A673 (cell line): ENCODE results near the gene TEX9. TPM values are rescaled to one million over a fixed set of nuclear protein-coding genes. Genes with fewer than 3 reads are reported as not detected.
A peak's percentile ranks its signal among the peaks of the same experiment; 100 is the strongest.

Experiments used
- BruUV-seq: library from RNA; stranded (reverse); fragments of 400-500 nt; replicated peaks from 2 replicates; lab custom pipeline; 2021; lab: Mats Ljungman, UMichigan
- CTCF ChIA-PET: fragments of 300-600 bp; sonication (Branson Sonifier 250); formaldehyde crosslinking; loops from one replicate; lab custom pipeline; 2022; ENCODE audit warnings: antibody characterized with exemption; lab: Charles Lee
- POLR2A ChIA-PET: fragments of 300-600 bp; sonication (Branson Sonifier 250); formaldehyde crosslinking; loops from one replicate; lab custom pipeline; 2022; ENCODE audit warnings: antibody characterized with exemption; ENCODE audit not compliant: low non-redundant PET; lab: Charles Lee
- DNase-seq: peaks from one replicate; pipeline ENCODE4 v3.0.0-alpha.2; 2015; ENCODE audit warnings: low spot score
- H3K27ac ChIP-seq: fragments of 200-600 bp; sonication (generic); 2 replicates; pipeline ENCODE4 v1.5.1; 2016; ENCODE audit warnings: mixed run types, low read depth, mild to moderate bottlenecking, mixed read lengths, antibody characterized with exemption, low read length; ENCODE audit not compliant: poor library complexity, severe bottlenecking
- H3K27me3 ChIP-seq: fragments of 200-600 bp; sonication (generic); replicated peaks from 2 replicates; pipeline ENCODE4 v1.6.1; 2017; ENCODE audit warnings: mixed run types, low read depth, mild to moderate bottlenecking, mixed read lengths, antibody characterized with exemption, low read length; ENCODE audit not compliant: insufficient read depth, poor library complexity
- H3K36me3 ChIP-seq: fragments of 200-600 bp; sonication (generic); 2 replicates; pipeline ENCODE4 v1.6.1; 2016; ENCODE audit warnings: mixed run types, mild to moderate bottlenecking, mixed read lengths, antibody characterized with exemption, low read length; ENCODE audit not compliant: insufficient read depth, poor library complexity, severe bottlenecking
- H3K4me1 ChIP-seq: fragments of 200-600 bp; sonication (generic); 2 replicates; pipeline ENCODE4 v1.6.1; 2017; ENCODE audit warnings: mixed run types, mild to moderate bottlenecking, mixed read lengths, antibody characterized with exemption, low read length; ENCODE audit not compliant: insufficient read depth, poor library complexity, severe bottlenecking
- H3K4me3 ChIP-seq: fragments of 200-600 bp; sonication (generic); 2 replicates; pipeline ENCODE4 v1.5.1; 2016; ENCODE audit warnings: low read depth, mixed run types, mild to moderate bottlenecking, mixed read lengths, low read length; ENCODE audit not compliant: poor library complexity, severe bottlenecking
- H3K9me3 ChIP-seq: fragments of 200-600 bp; sonication (generic); 2 replicates; pipeline ENCODE4 v1.6.1; 2016; ENCODE audit warnings: mixed run types, low read depth, mild to moderate bottlenecking, mixed read lengths, antibody characterized with exemption, low read length; ENCODE audit not compliant: poor library complexity, severe bottlenecking
- CTCF ChIP-seq: fragments of 300-800, 200-600 bp; sonication (generic); conservative IDR thresholded peaks from 2 replicates; pipeline ENCODE4 v1.5.1; 2017; ENCODE audit warnings: low read depth, mild to moderate bottlenecking, antibody characterized with exemption, low read length, moderate library complexity, mixed read lengths
- EZH2 ChIP-seq: fragments of 200-600 bp; sonication (generic); IDR thresholded peaks from 2 replicates; pipeline ENCODE4 v1.6.1; 2017; ENCODE audit warnings: borderline replicate concordance, low read depth, mild to moderate bottlenecking, mixed read lengths, antibody characterized with exemption, low read length; ENCODE audit not compliant: poor library complexity, severe bottlenecking
- intact Hi-C: fragments of 100-400 bp; cut with micrococcal nuclease; formaldehyde crosslinking; loops from one replicate; pipeline ENCODE4 v1.10.0; 2022; ENCODE audit not compliant: unreplicated experiment
- total RNA-seq: library from RNA; stranded (reverse); gene quantifications from 2 replicates; pipeline ENCODE4 v1.2.3, GENCODE V29; 2021

TEX9 gene
- total RNA-seq, 1 experiment from 2014 or later, result 18.0 TPM

- no peaks in the 10 kb centered on the region for H3K36me3 ChIP-seq
- no peak overlapping the region for H3K4me3 ChIP-seq
- H3K27ac ChIP-seq, result no peak overlapping the region
- TF ChIP-seq CTCF, result no peak
- TF ChIP-seq EZH2, result no peak
- H3K9me3 ChIP-seq, result no peaks in the 10 kb centered on the region
- POLR2A ChIA-PET, result no interaction called here
- H3K27me3 ChIP-seq, result no peaks in the 10 kb centered on the region
- DNase-seq, result no peak
- intact Hi-C loops, result no loop called here
- CTCF ChIA-PET, result no interaction called here
- no peaks in the 10 kb centered on the region for H3K4me1 ChIP-seq
- BruUV-seq, result no TSS peak
Measured at GRCh38 chr15:56353119-56353518, 12.1 kb upstream of the TEX9 start.

- intact Hi-C loops, result no loop called here
- ChIA-PET CTCF (no interaction called here), POLR2A (no interaction called here)
- BruUV-seq, result no TSS peak
- DNase-seq, result no peak
- no peak for TF ChIP-seq EZH2
- no peak for TF ChIP-seq CTCF
- Histone ChIP-seq H3K27ac (no peak overlapping the region), H3K9me3 (no peaks in the 10 kb centered on the region), H3K4me1 (no peaks in the 10 kb centered on the region), H3K4me3 (no peak overlapping the region), H3K36me3 (no peaks in the 10 kb centered on the region), H3K27me3 (no peaks in the 10 kb centered on the region)
Measured at GRCh38 chr15:56353740-56354139, 11.5 kb upstream of the TEX9 start.

GRCh38 chr15:56356616-56357015 lies 8.6 kb upstream of the TEX9 start:
- POLR2A ChIA-PET, result no interaction called here
- CTCF ChIA-PET, result no interaction called here

More at GRCh38 chr15:56356616-56357015, 8.6 kb upstream of the TEX9 start:
- H3K36me3 ChIP-seq, result no peaks in the 10 kb centered on the region
- TF ChIP-seq CTCF (no peak), EZH2 (no peak)
- H3K4me3 ChIP-seq, result no peak overlapping the region
- H3K9me3 ChIP-seq, result no peaks in the 10 kb centered on the region
- H3K27me3 ChIP-seq, result no peaks in the 10 kb centered on the region
- BruUV-seq, result no TSS peak
- intact Hi-C loops, result no loop called here
- no peak overlapping the region for H3K27ac ChIP-seq
- DNase-seq, result peak; percentile 33
- H3K4me1 ChIP-seq, result no peaks in the 10 kb centered on the region
